Stimulated activated effector memory CD8-positive, alpha-beta T cell treated with anti-CD3 and anti-CD28 coated beads, Interleukin-12 subunit alpha, Interleukin-12 subunit beta, amount 100 ng/mL, for 72 hours (primary cell): ENCODE measurements around the gene SLC38A2.
A peak's percentile ranks its signal among the peaks of the same experiment; 100 is the strongest.

Experiments
- ATAC-seq: fragments of 150-1000 bp; cut with Tn5 transposase; 2 replicates; pipeline ENCODE4 v1.10.0; 2021
- DNase-seq, 2 donors: peaks; one replicate each; pipeline ENCODE4 v3.0.0; 2021 to 2022; ENCODE audit warnings: low spot score in 2 of 2
- H3K27ac Mint-ChIP-seq: one replicate; pipeline ENCODE4 v1.8.0; 2022; ENCODE audit warnings: mild to moderate bottlenecking, mixed read lengths
- H3K36me3 Mint-ChIP-seq: one replicate; pipeline ENCODE4 v1.8.0; 2022; ENCODE audit warnings: mild to moderate bottlenecking, mixed read lengths
- H3K4me1 Mint-ChIP-seq: one replicate; pipeline ENCODE4 v1.8.0; 2022; ENCODE audit warnings: mixed read lengths
- H3K4me3 Mint-ChIP-seq: one replicate; pipeline ENCODE4 v1.8.0; 2022; ENCODE audit warnings: mild to moderate bottlenecking, mixed read lengths
- H3K9me3 Mint-ChIP-seq: one replicate; pipeline ENCODE4 v1.8.0; 2022; ENCODE audit warnings: mixed read lengths

Gene SLC38A2

DNA sequence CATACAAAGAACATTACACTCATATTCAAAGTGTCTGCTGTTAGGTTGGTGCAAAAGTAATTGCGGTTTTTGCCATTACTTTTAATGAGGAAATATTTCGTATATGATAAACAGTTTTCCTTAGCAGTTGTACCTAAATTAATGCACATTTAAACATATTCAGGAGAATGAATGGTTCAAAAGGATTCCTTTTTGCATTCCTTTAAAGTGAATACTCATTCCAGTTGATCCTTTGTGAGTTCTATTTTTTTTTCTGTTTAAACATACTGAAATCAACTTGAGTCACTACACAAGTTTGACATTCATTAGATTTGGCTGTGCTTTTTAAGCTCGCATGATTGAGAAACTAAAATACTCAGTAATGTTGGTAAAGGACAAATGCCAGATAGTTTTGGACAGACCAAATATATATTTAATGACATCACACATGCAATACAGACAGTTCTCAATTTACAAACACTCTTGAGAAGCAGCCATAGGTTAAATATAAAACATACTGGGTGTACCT, 13.8 kb upstream of the SLC38A2 start:
- ATAC-seq = no peak
- peaks cover 43% of the 10 kb centered on the region for H3K4me1 Mint-ChIP-seq
- H3K4me3 Mint-ChIP-seq = no peak overlapping the region
- no peak overlapping the region for H3K27ac Mint-ChIP-seq
- no peak for DNase-seq
- H3K9me3 Mint-ChIP-seq = no peaks in the 10 kb centered on the region
- peaks cover 16% of the 10 kb centered on the region for H3K36me3 Mint-ChIP-seq

DNA sequence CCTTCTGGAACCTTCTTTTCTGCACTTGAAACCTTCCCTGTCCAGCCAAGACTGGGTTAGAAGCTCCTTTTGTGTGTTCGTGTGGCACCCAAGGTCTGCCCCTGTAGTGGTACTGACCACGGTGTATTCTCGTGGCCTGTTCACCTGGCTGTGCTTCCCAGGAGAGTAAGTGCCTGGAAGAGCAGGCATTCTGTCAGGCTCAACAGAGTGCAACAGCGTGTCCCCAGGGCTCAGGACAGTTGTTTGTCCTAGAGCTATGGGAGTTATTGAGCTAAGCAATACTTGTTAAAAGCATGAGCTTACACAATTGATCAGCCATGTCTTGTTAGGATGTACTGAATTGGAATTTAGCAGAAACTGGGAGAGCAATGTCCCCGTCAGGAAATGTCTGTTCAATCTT, 12.9 kb upstream of the SLC38A2 start:
- H3K9me3 Mint-ChIP-seq = no peaks in the 10 kb centered on the region
- ATAC-seq (no peak), DNase-seq (no peak)
- H3K36me3 Mint-ChIP-seq = peaks cover 16% of the 10 kb centered on the region
- H3K4me3 Mint-ChIP-seq = no peak overlapping the region
- H3K4me1 Mint-ChIP-seq = peaks cover 33% of the 10 kb centered on the region
- no peak overlapping the region for H3K27ac Mint-ChIP-seq

DNA sequence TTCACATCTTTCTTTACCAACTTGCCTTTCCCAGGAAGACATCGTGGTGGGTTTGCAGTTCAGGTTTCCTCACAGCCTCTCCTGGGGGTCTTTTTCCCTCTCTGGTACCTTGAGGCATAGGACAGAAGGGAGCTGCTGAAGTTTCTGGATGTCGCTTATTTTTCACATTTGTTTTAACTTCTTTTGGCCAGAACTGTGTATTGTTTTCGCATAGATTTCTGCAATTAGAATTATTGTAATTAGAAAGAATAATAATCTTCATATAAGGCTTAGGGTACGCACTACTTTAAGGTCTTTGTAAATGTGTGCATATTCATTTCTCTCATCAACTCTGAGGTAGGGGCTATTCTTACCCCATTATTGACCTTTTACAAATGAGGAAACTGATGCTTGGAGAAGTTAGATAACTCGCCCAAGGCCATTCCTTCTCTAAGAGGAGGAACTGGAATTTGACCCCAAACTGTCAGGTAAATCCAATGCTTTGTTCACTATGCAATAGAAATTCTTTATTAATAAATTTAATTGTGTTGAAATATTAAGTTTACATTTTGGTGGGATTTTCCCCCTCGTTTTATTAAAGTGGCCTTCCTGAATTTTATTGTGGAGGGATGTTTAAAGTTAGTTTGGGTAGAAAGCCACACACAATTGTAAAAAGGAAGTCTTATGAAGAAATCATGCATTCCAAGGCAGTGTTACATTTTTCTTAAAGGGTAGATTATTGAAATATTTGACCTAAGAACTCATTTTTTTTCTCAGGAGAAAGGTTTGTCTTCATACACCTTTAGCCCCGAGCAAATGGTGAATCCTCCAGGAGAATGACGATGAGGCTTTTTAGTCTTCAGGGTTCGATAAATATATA, 12.1 kb upstream of the SLC38A2 start:
- Mint-ChIP-seq H3K4me1 (peaks cover 32% of the 10 kb centered on the region), H3K27ac (peak overlapping the region; percentile 97), H3K4me3 (peak overlapping the region; percentile 86), H3K9me3 (no peaks in the 10 kb centered on the region), H3K36me3 (peaks cover 16% of the 10 kb centered on the region)
- no peak for DNase-seq
- ATAC-seq = no peak

DNA sequence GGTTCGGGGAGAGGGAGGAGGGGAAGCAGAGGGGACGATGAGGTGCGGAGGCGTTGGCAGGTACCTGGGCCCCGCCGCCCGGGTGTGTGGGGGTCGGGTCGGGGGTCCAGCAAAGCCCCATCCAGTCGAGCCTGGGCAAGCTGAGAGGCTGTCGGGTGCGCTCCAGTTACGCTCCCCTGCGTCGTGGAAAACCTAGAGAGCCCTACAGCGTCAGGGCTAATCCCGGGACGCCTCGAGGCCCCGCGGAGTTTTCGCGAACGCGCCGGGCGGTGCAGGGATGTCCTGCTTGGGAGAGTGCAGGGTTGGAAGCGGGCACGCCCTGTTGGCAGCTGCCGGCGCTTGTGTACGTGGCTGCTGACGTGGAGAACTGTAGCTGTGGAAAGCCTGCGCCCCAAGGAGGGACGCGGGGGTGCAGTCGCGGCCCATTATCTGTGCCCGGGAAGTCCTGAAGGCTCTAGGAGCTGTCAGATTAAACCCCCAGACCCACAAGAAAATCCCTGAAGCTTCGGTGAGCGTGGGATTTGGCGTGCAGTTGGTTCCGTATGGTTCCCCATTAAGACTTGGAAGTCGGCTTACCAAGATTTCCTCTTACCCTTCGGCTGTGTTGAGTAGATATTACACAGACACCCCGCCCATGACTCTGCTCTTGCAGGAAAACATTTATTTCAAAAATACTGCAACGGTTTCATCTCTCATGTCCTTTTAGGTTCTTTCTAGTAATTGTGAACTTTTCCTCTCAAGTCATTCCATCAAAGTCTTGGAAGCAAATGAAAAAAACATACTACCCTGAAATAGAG, 11.3 kb upstream of the SLC38A2 start:
- peaks cover 30% of the 10 kb centered on the region for H3K4me1 Mint-ChIP-seq

DNA sequence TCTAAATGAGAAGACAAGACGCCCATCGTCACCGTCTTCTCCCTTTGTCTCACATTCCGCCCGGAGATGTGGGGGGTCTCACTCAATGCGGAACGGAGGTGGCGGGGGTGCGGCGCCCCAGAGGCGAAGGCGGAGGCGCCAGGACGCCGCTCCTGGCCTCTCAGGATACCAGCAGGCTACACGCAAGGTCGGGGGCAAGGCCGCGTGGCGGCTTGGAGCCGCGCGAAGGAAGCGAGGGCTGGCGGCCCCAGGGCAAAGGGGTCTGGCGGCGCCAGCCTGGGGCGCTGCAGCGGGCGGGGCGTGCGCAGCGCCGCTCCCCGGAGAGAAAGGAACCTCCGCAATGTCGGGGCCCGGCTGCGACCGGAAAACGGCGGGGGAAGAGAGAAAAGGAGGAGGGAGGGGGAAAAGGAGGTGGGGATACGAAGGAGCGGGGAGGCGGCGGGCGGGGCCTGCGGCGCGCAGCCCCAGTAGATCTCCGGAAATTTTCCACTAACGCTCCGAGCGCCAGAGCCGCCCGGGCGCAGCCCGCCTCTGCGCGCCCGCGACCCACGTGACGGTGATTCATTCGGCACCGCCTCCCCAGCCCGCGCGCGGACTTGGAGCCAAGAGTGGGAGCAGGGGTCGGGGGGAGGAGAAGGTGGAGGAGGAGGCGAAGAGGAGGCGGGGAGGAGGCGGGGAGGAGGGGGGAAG, 10.5 kb upstream of the SLC38A2 start:
- Mint-ChIP-seq H3K4me1 (peaks cover 30% of the 10 kb centered on the region), H3K27ac (peak overlapping the region; percentile 97), H3K36me3 (peaks cover 16% of the 10 kb centered on the region), H3K4me3 (peak overlapping the region; percentile 86), H3K9me3 (peaks cover 2% of the 10 kb centered on the region)
- ATAC-seq = peak; percentile 89
- peak; percentile 84 to 97 for DNase-seq

More for the DNA sequence above, 11.3 kb upstream of the SLC38A2 start:
- DNase-seq (peak in 1 of 2 donors; percentile 56), ATAC-seq (peak; percentile 85)
- H3K27ac Mint-ChIP-seq = peak overlapping the region; percentile 97
- peak overlapping the region; percentile 86 for H3K4me3 Mint-ChIP-seq
- peaks cover 16% of the 10 kb centered on the region for H3K36me3 Mint-ChIP-seq
- H3K9me3 Mint-ChIP-seq = no peaks in the 10 kb centered on the region

DNA sequence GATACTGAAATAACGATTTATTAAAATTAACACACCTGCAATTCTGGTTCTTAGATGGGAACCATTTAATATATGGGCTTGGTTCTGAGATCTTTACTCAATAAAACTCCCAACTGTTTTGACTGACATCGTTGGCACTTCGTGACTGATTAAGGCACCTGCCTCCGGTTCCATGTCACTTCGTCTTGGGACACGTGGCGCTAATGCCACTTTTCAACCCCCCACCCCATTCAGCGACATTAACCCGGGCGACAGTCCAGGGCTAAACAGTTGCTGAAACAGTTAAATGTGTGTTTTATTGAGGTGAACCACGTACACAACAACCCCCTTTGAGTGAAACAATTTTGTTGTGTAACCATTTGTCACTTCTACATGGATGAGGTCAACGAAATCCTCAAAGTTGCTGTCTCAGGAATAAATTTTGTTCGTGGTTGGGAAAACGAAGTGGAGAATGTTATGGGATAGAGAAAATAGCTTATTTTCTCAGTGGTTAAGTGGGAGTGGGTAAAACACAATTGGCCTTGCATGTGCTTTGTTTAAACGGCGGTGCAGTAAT, 9.9 kb upstream of the SLC38A2 start:
- ATAC-seq = no peak
- H3K4me1 Mint-ChIP-seq = peaks cover 29% of the 10 kb centered on the region
- peak in 1 of 2 donors; percentile 56 for DNase-seq
- H3K27ac Mint-ChIP-seq = peak overlapping the region; percentile 97
- peak overlapping the region; percentile 86 for H3K4me3 Mint-ChIP-seq
- peaks cover 2% of the 10 kb centered on the region for H3K9me3 Mint-ChIP-seq
- H3K36me3 Mint-ChIP-seq = peaks cover 16% of the 10 kb centered on the region

DNA sequence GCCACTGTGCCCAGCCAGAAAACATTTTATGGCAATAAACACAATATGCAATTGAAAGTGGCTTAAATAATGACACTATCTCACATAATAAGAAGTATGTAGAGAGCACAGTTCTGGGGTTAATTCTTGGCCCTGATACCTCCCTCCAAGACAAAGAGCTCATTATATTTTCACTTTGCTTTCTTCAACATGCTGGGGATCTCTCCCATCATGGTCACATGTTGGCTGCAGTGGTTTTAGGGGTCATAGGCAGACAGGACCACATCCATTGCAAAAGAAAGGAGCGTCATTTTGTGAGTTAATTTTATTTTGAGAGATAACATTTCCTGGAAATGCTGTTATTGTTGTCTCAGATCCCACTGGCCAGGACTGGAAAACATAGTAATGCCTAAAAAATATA, 8.3 kb upstream of the SLC38A2 start:
- Mint-ChIP-seq H3K27ac (no peak overlapping the region), H3K36me3 (peaks cover 16% of the 10 kb centered on the region), H3K4me3 (no peak overlapping the region), H3K4me1 (peaks cover 30% of the 10 kb centered on the region), H3K9me3 (peaks cover 2% of the 10 kb centered on the region)
- no peak for DNase-seq
- ATAC-seq = no peak

DNA sequence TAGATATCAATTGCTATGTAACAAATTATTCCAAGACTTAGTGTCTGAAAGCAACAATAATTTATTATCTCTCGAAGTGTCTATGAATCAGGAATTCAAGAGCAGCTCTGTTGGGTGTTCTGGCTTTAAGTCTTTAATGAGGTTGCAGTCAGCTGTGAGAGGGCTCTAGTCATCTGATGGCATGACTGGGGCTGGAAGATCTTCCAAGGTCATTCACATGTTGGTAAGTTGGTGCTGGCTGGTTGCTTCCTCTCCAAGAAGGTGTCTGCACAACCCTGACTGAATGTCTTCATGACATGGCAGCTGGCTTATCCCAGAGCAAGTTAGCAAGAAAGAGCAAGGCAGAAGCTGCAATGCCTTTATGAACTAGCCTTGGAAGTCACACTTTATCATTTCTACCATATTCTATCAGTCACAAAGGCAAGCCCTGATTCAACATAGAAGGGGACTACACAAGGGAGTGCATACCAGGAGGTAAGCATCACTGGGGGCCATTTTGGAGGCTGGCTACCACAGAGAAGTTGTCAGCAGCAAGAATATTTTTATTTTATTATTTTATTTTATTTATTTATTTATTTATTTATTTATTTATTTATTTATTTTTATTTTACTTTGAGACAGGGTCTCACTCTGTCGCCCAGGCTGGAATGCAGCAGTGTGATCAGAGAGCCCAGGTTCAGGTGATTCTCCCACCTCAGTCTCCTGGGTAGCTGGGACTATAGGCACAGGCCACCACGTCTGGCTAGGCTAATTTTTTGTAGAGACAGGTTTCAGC, 7.6 kb upstream of the SLC38A2 start:
- Mint-ChIP-seq H3K27ac (no peak overlapping the region), H3K4me3 (no peak overlapping the region), H3K4me1 (peaks cover 30% of the 10 kb centered on the region), H3K9me3 (peaks cover 2% of the 10 kb centered on the region), H3K36me3 (peaks cover 16% of the 10 kb centered on the region)
- ATAC-seq (no peak), DNase-seq (no peak)

DNA sequence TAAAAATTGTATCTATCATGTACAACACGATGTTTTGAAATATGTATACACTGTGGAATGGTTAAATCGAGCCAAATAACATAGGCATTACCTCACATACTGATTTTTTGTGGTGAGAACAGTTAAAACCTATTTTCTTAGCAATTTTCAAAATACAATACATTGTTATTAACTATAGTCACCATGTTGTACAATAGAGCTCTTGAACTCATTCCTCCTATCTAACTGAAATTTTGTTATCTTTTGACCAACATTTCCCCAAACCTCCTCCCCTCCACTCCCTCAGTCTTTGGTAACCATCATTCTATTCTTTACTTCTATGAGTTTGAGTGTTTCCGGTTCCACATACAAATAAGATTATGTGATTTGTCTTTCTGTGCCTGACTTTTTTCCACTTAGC, 6.8 kb upstream of the SLC38A2 start:
- H3K4me1 Mint-ChIP-seq = peaks cover 34% of the 10 kb centered on the region
- H3K9me3 Mint-ChIP-seq = peaks cover 2% of the 10 kb centered on the region
- H3K27ac Mint-ChIP-seq = no peak overlapping the region
- no peak overlapping the region for H3K4me3 Mint-ChIP-seq
- no peak for ATAC-seq
- H3K36me3 Mint-ChIP-seq = peaks cover 16% of the 10 kb centered on the region
- DNase-seq = no peak

DNA sequence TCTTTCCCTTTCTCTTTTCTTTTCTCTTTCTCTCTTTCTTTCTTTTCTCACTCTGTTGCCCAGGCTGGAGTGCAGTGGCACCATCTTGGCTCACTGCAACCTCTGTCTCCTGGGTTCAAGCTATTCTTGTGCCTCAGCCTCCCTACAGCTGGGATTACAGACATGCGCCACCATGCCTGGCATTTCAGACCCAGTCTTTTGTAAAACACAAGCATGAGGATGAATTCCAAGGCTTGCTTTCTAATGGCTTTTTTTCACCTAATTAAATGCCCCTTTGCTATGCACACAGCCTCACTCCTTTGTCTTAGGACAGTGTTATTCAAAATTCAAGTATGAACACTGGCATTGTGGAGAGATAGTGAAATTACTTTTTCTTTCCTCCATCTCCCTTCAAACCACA, 6.0 kb upstream of the SLC38A2 start:
- Mint-ChIP-seq H3K9me3 (peaks cover 2% of the 10 kb centered on the region), H3K4me3 (peak overlapping the region; percentile 21), H3K4me1 (peaks cover 42% of the 10 kb centered on the region)

DNA sequence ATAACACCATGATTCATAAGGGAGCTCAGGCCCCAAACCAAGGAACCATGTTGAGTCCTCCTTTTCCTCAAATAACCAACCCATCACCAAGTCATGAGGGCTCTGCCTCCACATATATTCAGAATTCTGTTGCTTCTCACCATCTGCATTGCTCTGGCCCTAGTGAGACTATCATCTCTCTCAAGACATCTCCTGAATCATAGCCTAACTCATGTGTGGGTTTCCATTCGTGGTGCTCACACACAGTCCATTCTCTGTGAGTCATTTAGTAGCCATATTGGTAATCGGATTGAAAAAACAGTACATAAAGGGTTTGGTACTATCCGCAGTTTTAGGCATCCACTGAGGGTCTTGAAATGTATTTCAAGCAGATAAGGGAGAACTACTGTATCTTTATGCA, 5.1 kb upstream of the SLC38A2 start:
- Mint-ChIP-seq H3K36me3 (peaks cover 11% of the 10 kb centered on the region), H3K4me1 (peaks cover 44% of the 10 kb centered on the region), H3K4me3 (no peak overlapping the region), H3K27ac (no peak overlapping the region), H3K9me3 (peaks cover 2% of the 10 kb centered on the region)
- DNase-seq (peak in 1 of 2 donors; percentile 62), ATAC-seq (peak; percentile 96)

More for the DNA sequence above, 6.0 kb upstream of the SLC38A2 start:
- Mint-ChIP-seq H3K36me3 (peaks cover 11% of the 10 kb centered on the region), H3K27ac (no peak overlapping the region)
- DNase-seq = no peak
- ATAC-seq = no peak

DNA sequence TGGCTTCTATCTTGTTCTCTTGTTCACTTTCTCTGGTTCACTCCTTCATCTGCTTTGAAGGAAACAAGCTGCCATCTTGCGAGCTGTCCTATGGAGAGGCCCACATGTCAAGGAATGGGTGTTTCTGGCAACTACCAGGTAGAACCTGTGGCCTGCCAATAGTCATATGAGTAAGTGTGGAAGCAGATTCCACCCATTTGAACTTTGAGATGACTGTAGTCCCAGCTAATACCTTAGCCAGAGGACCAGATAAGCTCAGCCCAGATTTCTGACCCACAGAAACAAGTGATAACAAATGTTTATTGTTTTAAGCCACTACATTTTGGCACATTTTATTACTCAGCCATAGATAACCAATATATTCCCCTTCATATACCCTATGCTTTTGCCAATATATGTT, 4.0 kb upstream of the SLC38A2 start:
- Mint-ChIP-seq H3K27ac (no peak overlapping the region), H3K4me1 (peaks cover 44% of the 10 kb centered on the region), H3K9me3 (peaks cover 2% of the 10 kb centered on the region), H3K4me3 (no peak overlapping the region), H3K36me3 (peaks cover 19% of the 10 kb centered on the region)
- ATAC-seq (no peak), DNase-seq (no peak)

DNA sequence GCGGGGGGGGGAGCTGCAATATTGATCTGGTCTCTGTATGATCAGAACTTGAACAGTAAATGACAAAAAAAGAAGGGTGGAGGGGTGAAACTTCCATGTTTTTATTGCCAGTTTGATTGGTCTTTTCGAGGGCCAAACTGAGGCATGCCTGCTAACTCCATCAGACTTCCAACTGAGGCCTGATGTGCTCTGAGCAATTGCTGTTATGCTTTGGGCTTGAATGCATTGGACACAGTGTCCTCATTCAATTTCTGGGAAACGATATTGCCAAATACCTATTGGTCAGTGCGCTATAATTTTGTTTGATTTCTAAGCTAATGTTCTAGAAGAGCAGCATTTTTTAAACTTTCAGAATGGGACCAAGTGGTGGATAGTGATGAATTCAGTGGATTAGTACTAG, 2.1 kb upstream of the SLC38A2 start:
- Mint-ChIP-seq H3K4me3 (peak overlapping the region; percentile 93), H3K36me3 (peaks cover 38% of the 10 kb centered on the region), H3K27ac (no peak overlapping the region), H3K9me3 (peaks cover 2% of the 10 kb centered on the region), H3K4me1 (peaks cover 54% of the 10 kb centered on the region)
- ATAC-seq (no peak), DNase-seq (no peak)

DNA sequence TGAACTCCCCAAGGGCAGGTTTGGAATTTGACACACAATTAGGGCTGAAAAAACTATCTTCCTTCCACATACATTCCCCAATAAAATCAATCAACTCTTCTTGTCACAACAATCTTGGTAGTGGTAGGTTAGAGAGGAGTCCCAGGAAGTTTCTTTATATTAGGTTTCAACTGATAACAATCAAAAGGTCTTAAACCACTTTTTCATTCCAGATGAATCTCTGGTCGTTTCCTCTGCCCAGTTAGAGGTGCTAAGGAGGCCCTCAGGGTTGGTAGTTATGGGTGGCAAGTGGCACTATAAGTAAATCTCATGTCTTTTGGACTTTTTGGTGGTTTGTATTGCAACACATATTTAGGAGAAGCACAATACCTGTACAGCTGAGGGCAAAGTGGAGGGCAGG, 1.7 kb upstream of the SLC38A2 start:
- ATAC-seq = no peak
- Mint-ChIP-seq H3K4me1 (peaks cover 54% of the 10 kb centered on the region), H3K9me3 (peaks cover 2% of the 10 kb centered on the region), H3K27ac (peak overlapping the region; percentile 100), H3K4me3 (peak overlapping the region; percentile 93), H3K36me3 (peaks cover 42% of the 10 kb centered on the region)
- no peak for DNase-seq
